H1 (cell line): ENCODE results near the gene TLCD3A. TPM values are rescaled to one million over a fixed set of nuclear protein-coding genes. Genes with fewer than 3 reads are reported as not detected.

Experiments used
- CTCF ChIA-PET: fragments of 300-600 bp; sonication (Branson Sonifier 250); formaldehyde crosslinking; loops from one replicate; lab custom pipeline; 2021; ENCODE audit not compliant: partially characterized antibody; lab: Charles Lee
- POLR2A ChIA-PET: fragments of 300-600 bp; sonication (Branson Sonifier 250); formaldehyde crosslinking; loops from one replicate; lab custom pipeline; 2021; ENCODE audit warnings: inconsistent platforms; ENCODE audit not compliant: partially characterized antibody; lab: Charles Lee
- DNase-seq, 2 experiments: peaks; one replicate each; pipeline versions ENCODE4 v3.0.0 to v3.0.0-alpha.2; 2010 to 2022; ENCODE audit warnings: low spot score in 2 of 2, low read depth in 1 of 2, mixed read lengths in 1 of 2
- FAIRE-seq: peaks from 2 replicates; lab custom pipeline; 2011; peaks lifted over from hg19 to GRCh38; lab: Jason Lieb, UNC
- H2AFZ ChIP-seq: 2 replicates; pipeline ENCODE4 v1.8.1; 2012; ENCODE audit warnings: low read length, inconsistent platforms
- H2AK5ac ChIP-seq: 2 replicates; pipeline ENCODE4 v1.6.1; 2013; ENCODE audit warnings: low read depth, low read length
- H2BK120ac ChIP-seq: replicated peaks from 2 replicates; pipeline ENCODE3; 2013; ENCODE audit warnings: low read depth, low read length, inconsistent platforms
- H2BK12ac ChIP-seq: 2 replicates; pipeline ENCODE4 v1.6.1; 2013; ENCODE audit warnings: low read depth, low read length
- H2BK15ac ChIP-seq: 2 replicates; pipeline ENCODE4 v1.6.1; 2013; ENCODE audit warnings: low read length
- H2BK20ac ChIP-seq: 2 replicates; pipeline ENCODE4 v1.6.1; 2013; ENCODE audit warnings: low read length
- H2BK5ac ChIP-seq: 2 replicates; pipeline ENCODE4 v1.6.1; 2013; ENCODE audit warnings: low read depth, low read length
- H3K14ac ChIP-seq: 2 replicates; pipeline ENCODE4 v1.6.1; 2013; ENCODE audit warnings: inconsistent platforms; ENCODE audit not compliant: insufficient read length
- H3K18ac ChIP-seq: 2 replicates; pipeline ENCODE4 v1.6.1; 2013; ENCODE audit warnings: low read length; ENCODE audit errors: extremely low read depth
- H3K23ac ChIP-seq: 2 replicates; pipeline ENCODE4 v1.6.1; 2013; ENCODE audit warnings: inconsistent platforms; ENCODE audit not compliant: insufficient read length
- H3K23me2 ChIP-seq: 2 replicates; pipeline ENCODE4 v1.6.1; 2013; ENCODE audit warnings: low read depth, low read length
- H3K27ac ChIP-seq: 2 replicates; pipeline ENCODE4 v1.6.1; 2011; ENCODE audit warnings: low read depth, low read length, inconsistent platforms
- H3K27me3 ChIP-seq, 4 experiments: replicated peaks in 1 of 4; 1 replicate in 1 of 4; 2 replicates in 3 of 4; pipeline versions ENCODE4 v1.6.1 to v1.8.1; 2011 to 2013; ENCODE audit warnings: low read length in 3 of 4, mild to moderate bottlenecking in 3 of 4, inconsistent platforms in 2 of 4, mixed read lengths in 2 of 4, moderate library complexity in 1 of 4; ENCODE audit not compliant: control insufficient read depth in 3 of 4, insufficient read depth in 3 of 4; ENCODE audit errors: extremely low read depth in 1 of 4
- H3K36me3 ChIP-seq, 4 experiments: 2 replicates each; pipeline versions ENCODE4 v1.6.1 to v1.8.1; 2011 to 2013; ENCODE audit warnings: mild to moderate bottlenecking in 4 of 4, low read length in 3 of 4, moderate library complexity in 2 of 4, control low read depth in 1 of 4, inconsistent platforms in 1 of 4; ENCODE audit not compliant: insufficient read depth in 4 of 4, control insufficient read depth in 2 of 4
- H3K4ac ChIP-seq: replicated peaks from 2 replicates; pipeline ENCODE3; 2013; ENCODE audit warnings: low read length, low read depth, mixed read lengths, inconsistent platforms; ENCODE audit not compliant: insufficient read length
- H3K4me1 ChIP-seq, 4 experiments: replicated peaks in 1 of 4; 1 replicate in 1 of 4; 2 replicates in 3 of 4; pipeline versions ENCODE4 v1.6.1 to v1.8.1; 2011 to 2013; ENCODE audit warnings: low read length in 3 of 4, inconsistent platforms in 2 of 4, mixed read lengths in 1 of 4; ENCODE audit not compliant: insufficient read depth in 4 of 4, control insufficient read depth in 3 of 4
- H3K4me2 ChIP-seq, 2 experiments: 2 replicates each; pipeline versions ENCODE4 v1.6.1 to v1.8.1; 2011 to 2013; ENCODE audit warnings: low read depth in 2 of 2, low read length in 2 of 2, control low read depth in 1 of 2, inconsistent platforms in 1 of 2, mild to moderate bottlenecking in 1 of 2; ENCODE audit not compliant: insufficient read depth in 1 of 2
- H3K4me3 ChIP-seq, 4 experiments: fragments of 200-600, 300-600 bp in 1 of 4; sonication (generic), shearing (Covaris generic), sonication (Bioruptor Twin) in 1 of 4; 2 replicates each; pipeline versions ENCODE4 v1.5.1 to v1.8.1; 2011 to 2016; ENCODE audit warnings: low read length in 4 of 4, low read depth in 3 of 4, control low read depth in 2 of 4, inconsistent platforms in 2 of 4, mild to moderate bottlenecking in 2 of 4, mixed read lengths in 1 of 4, moderate library complexity in 1 of 4; ENCODE audit not compliant: insufficient read depth in 2 of 4; ENCODE audit errors: extremely low read depth in 1 of 4
- H3K56ac ChIP-seq: replicated peaks from 2 replicates; pipeline ENCODE3; 2013; ENCODE audit warnings: low read depth, mild to moderate bottlenecking, mixed read lengths, low read length, inconsistent platforms; ENCODE audit not compliant: insufficient read length
- H3K79me1 ChIP-seq: 2 replicates; pipeline ENCODE4 v1.6.1; 2013; ENCODE audit warnings: low read depth, low read length, control low read depth
- H3K79me2 ChIP-seq, 2 experiments: 2 replicates each; pipeline versions ENCODE4 v1.6.1 to v1.8.1; 2012 to 2013; ENCODE audit warnings: low read length in 2 of 2, mild to moderate bottlenecking in 2 of 2, inconsistent platforms in 1 of 2; ENCODE audit not compliant: insufficient read depth in 2 of 2, control insufficient read depth in 1 of 2
- H3K9ac ChIP-seq, 4 experiments: replicated peaks in 1 of 4; 1 replicate in 1 of 4; 2 replicates in 3 of 4; pipeline versions ENCODE4 v1.6.1 to v1.8.1; 2011 to 2013; ENCODE audit warnings: low read depth in 3 of 4, low read length in 3 of 4, control low read depth in 2 of 4, mild to moderate bottlenecking in 2 of 4, moderate library complexity in 2 of 4, inconsistent platforms in 1 of 4; ENCODE audit errors: extremely low read depth in 1 of 4
- H3K9me3 ChIP-seq, 2 experiments: 2 replicates each; pipeline versions ENCODE4 v1.6.1 to v1.8.1; 2012 to 2013; ENCODE audit warnings: mild to moderate bottlenecking in 2 of 2, moderate library complexity in 2 of 2, control low read depth in 1 of 2, inconsistent platforms in 1 of 2, low read depth in 1 of 2, low read length in 1 of 2, mixed read lengths in 1 of 2; ENCODE audit not compliant: insufficient read depth in 2 of 2
- H4K20me1 ChIP-seq, 2 experiments: replicated peaks in 1 of 2; 2 replicates each; pipeline versions ENCODE3 to v1.8.1; 2011 to 2013; ENCODE audit warnings: inconsistent platforms in 2 of 2, low read length in 2 of 2, mild to moderate bottlenecking in 1 of 2; ENCODE audit not compliant: insufficient read depth in 2 of 2, control insufficient read depth in 1 of 2
- H4K5ac ChIP-seq: 2 replicates; pipeline ENCODE4 v1.6.1; 2013; ENCODE audit warnings: low read length, low read depth, mixed read lengths, inconsistent platforms; ENCODE audit not compliant: insufficient read length
- H4K8ac ChIP-seq: 2 replicates; pipeline ENCODE4 v1.8.0; 2013; ENCODE audit warnings: mild to moderate bottlenecking, moderate library complexity, low read length, inconsistent platforms; ENCODE audit not compliant: insufficient read depth; ENCODE audit errors: extremely low read depth
- H4K91ac ChIP-seq: replicated peaks from 2 replicates; pipeline ENCODE3; 2013; ENCODE audit warnings: low read length, mixed read lengths, inconsistent platforms; ENCODE audit not compliant: insufficient read length
- BACH1 ChIP-seq: IDR thresholded peaks from 2 replicates; pipeline ENCODE4 v1.6.1; 2012; ENCODE audit warnings: low read length, improper control_type of control experiment
- BRCA1 ChIP-seq: IDR thresholded peaks from 2 replicates; pipeline ENCODE4 v1.6.1; 2012; ENCODE audit warnings: low read depth, low read length, improper control_type of control experiment
- EP300 ChIP-seq, 2 experiments: IDR thresholded peaks; 1 replicate in 1 of 2; 2 replicates in 1 of 2; pipeline ENCODE4 v1.6.1; 2011 to 2012; ENCODE audit warnings: low read depth in 2 of 2, low read length in 2 of 2, mild to moderate bottlenecking in 2 of 2, borderline replicate concordance in 1 of 2, inconsistent platforms in 1 of 2, moderate library complexity in 1 of 2
- RBBP5 ChIP-seq: IDR thresholded peaks from 2 replicates; pipeline ENCODE4 v1.7.1; 2012; ENCODE audit warnings: low read depth, mild to moderate bottlenecking, inconsistent platforms, low read length, moderate library complexity, borderline replicate concordance
- RFX5 ChIP-seq: IDR thresholded peaks from 2 replicates; pipeline ENCODE4 v1.6.1; 2011; ENCODE audit warnings: low read depth, low read length, improper control_type of control experiment, borderline replicate concordance
- SIRT6 ChIP-seq: IDR thresholded peaks from one replicate; pipeline ENCODE4 v1.7.1; 2012; ENCODE audit warnings: low read length, inconsistent platforms
- SUZ12 ChIP-seq: fragments of 200-600 bp; sonication (generic); IDR thresholded peaks from 2 replicates; pipeline ENCODE4 v1.6.1; 2012; ENCODE audit warnings: mild to moderate bottlenecking, inconsistent platforms, low read length, moderate library complexity, mixed read lengths
- TBP ChIP-seq: IDR thresholded peaks from 2 replicates; pipeline ENCODE4 v1.6.1; 2011; ENCODE audit warnings: low read depth, low read length, improper control_type of control experiment
- WGBS, 2 experiments: shearing (Covaris generic) in 1 of 2; methylation state at CpG; one replicate each; pipeline versions ENCODE4 v1.1.6 to v1.1.7; 2013 to 2015; ENCODE audit warnings: low lambda C conversion rate in 2 of 2, mixed read lengths in 2 of 2, inconsistent platforms in 1 of 2, low coverage in 1 of 2, missing lambda C conversion rate in 1 of 2; ENCODE audit not compliant: insufficient replicate concordance in 2 of 2, insufficient coverage in 1 of 2, insufficient read length in 1 of 2; ENCODE audit errors: extremely low coverage in 1 of 2, missing lambda C conversion rate in 1 of 2; 5-methylcytosine and 5-hydroxymethylcytosine counted together
- polyA plus RNA-seq, 7 experiments: library from polyadenylated mRNA; depleted of rRNA in 3 of 7; stranded (reverse) in 5 of 7; unstranded in 2 of 7; fragments of >200 nt in 5 of 7; fragments of 200-250 nt in 2 of 7; gene quantifications; 1 replicate in 5 of 7; 2 replicates in 1 of 7; 4 replicates in 1 of 7; pipeline versions ENCODE4 v1.2.1 to v1.2.3, GENCODE V29; 2011 to 2013; ENCODE audit warnings: missing spikeins in 2 of 7, mixed read lengths in 2 of 7
- total RNA-seq: library from RNA; stranded (reverse); fragmentation: NEBNext Ultra II Directional; extraction: Animal tissue kit (Norgen Biotek cat#: 25700); gene quantifications from 2 replicates; pipeline ENCODE4 v1.2.1, GENCODE V29; 2021

TLCD3A gene
- total and polyA plus RNA-seq, 2 of the 8 experiments (the other 6 are each of a cell fraction or from before 2014, with no cell fraction given): 26.1 to 48.8 TPM

- Histone ChIP-seq H3K14ac (no peak overlapping the region), H2BK20ac (no peak overlapping the region), H2BK12ac (no peak overlapping the region), H3K36me3 (peaks cover 16 to 58% (median 27%) of the 10 kb centered on the region in 4 experiments), H2BK15ac (no peak overlapping the region), H2AFZ (no peak overlapping the region), H3K27ac (no peak overlapping the region), H3K9me3 (no peaks in the 10 kb centered on the region), H3K79me1 (peaks cover 6% of the 10 kb centered on the region), H3K4me1 (peaks cover 0 to 6% (median 5%) of the 10 kb centered on the region in 4 experiments; a peak in 4 of 7 replicates), H4K5ac (no peak overlapping the region), H3K79me2 (peaks cover 0 to 19% of the 10 kb centered on the region in 2 experiments; a peak in 2 of 4 replicates), H2BK120ac (no peak overlapping the region), H4K8ac (no peak overlapping the region), H3K4ac (no peak overlapping the region), H3K4me3 (no peak overlapping the region), H4K20me1 (peaks cover 3 to 17% of the 10 kb centered on the region in 2 experiments), H3K23ac (no peak overlapping the region), H3K9ac (no peak overlapping the region), H3K56ac (no peak overlapping the region), H3K4me2 (no peak overlapping the region), H3K23me2 (peaks cover 4% of the 10 kb centered on the region), H3K27me3 (no peaks in the 10 kb centered on the region), H2AK5ac (no peak overlapping the region), H2BK5ac (no peak overlapping the region), H4K91ac (no peak overlapping the region), H3K18ac (no peak overlapping the region)
- DNase-seq: no peak
- TF ChIP-seq EP300 (IDR thresholded peaks at IDR 0.05; ENCODE audit: borderline replicate concordance in 1 of 2, low read depth in 2 of 2, low read length in 2 of 2): no peak
- TF ChIP-seq SUZ12: no peak
- TF ChIP-seq TBP: no peak
- TF ChIP-seq BRCA1: no peak
- no peak for TF ChIP-seq SIRT6
- no peak for TF ChIP-seq BACH1
- TF ChIP-seq RFX5: no peak
- no peak for TF ChIP-seq RBBP5
- no peak for FAIRE-seq
- POLR2A ChIA-PET: interaction anchor here (0.6 to 9.7 kb wide), 5 partner anchors 9 to 360 kb away, joined by 3 to 44 read pairs (median 4); partner anchors contain the start of gene GEMIN4
- CTCF ChIA-PET: interaction anchor here (1.5 to 2.0 kb wide), 2 partner anchors 37 to 259 kb away, joined by 6 read pairs; partner anchors contain the start of gene TIMM22
- WGBS, 2 experiments: 96% methylated on average over 13 of the region's 13 CpGs; no CpG with 5 or more reads in 1 of the 2 experiments
These were observed 5.2 kb downstream of the TLCD3A start for GRCh38 chr17:737561-738113.
